T47D (cell line): ENCODE data around the gene ATG14.

Experiments
- DNase-seq, 2 experiments: peaks; one replicate each; pipeline versions ENCODE4 v3.0.0 to v3.0.0-alpha.2; 2011 to 2012; ENCODE audit warnings: low read depth in 1 of 2, low spot score in 1 of 2
- JUND ChIP-seq: IDR thresholded peaks from 2 replicates; pipeline ENCODE4 v1.6.1; 2012; ENCODE audit warnings: low read depth
- in situ Hi-C: cut with HindIII; loops from 2 replicates; pipeline ENCODE4 v1.10.0; 2016; ENCODE audit warnings: low sequenced_read_pairs, low pct_unique_long_range_greater_than_20kb

ATG14 gene

GRCh38 chr14:55332654-55333570, 78.7 kb downstream of the ATG14 start:
- DNase-seq: no peak
- TF ChIP-seq JUND: no peak
- in situ Hi-C loops: no loop called here

- DNase-seq: no peak
- no peak for TF ChIP-seq JUND
- in situ Hi-C loops: no loop called here
Observed at GRCh38 chr14:55329999-55330710, 81.5 kb downstream of the ATG14 start.

- in situ Hi-C loops: no loop called here
Observed at GRCh38 chr14:55328317-55328716, 83.3 kb downstream of the ATG14 start.

GRCh38 chr14:55327179-55327578, 84.5 kb downstream of the ATG14 start:
- DNase-seq: no peak
- TF ChIP-seq JUND: no peak
- in situ Hi-C loops: no loop called here

More at GRCh38 chr14:55328317-55328716, 83.3 kb downstream of the ATG14 start:
- no peak for TF ChIP-seq JUND
- DNase-seq: no peak

- in situ Hi-C loops: no loop called here
- no peak for DNase-seq
- no peak for TF ChIP-seq JUND
Observed at GRCh38 chr14:55324812-55325211, 86.8 kb downstream of the ATG14 start.

GRCh38 chr14:55323910-55324309, 87.7 kb downstream of the ATG14 start:
- TF ChIP-seq JUND: no peak
- no peak for DNase-seq
- in situ Hi-C loops: no loop called here

GRCh38 chr14:55318694-55319093, 92.9 kb downstream of the ATG14 start:
- TF ChIP-seq JUND: no peak
- in situ Hi-C loops: no loop called here
- no peak for DNase-seq

- no peak for DNase-seq
- no peak for TF ChIP-seq JUND
- in situ Hi-C loops: no loop called here
Observed at GRCh38 chr14:55317542-55318306, 93.9 kb downstream of the ATG14 start.

- in situ Hi-C loops: no loop called here
- no peak for DNase-seq
- no peak for TF ChIP-seq JUND
Observed at GRCh38 chr14:55316564-55316963, 95.1 kb downstream of the ATG14 start.
